DOHH2 (cell line): ENCODE results near the gene XYLT2.

Source experiments
- H3F3A ChIP-seq: fragments of 200-600 bp; sonication (generic), shearing (Covaris generic); 2 replicates; pipeline ENCODE4 v1.6.0; 2016; ENCODE audit warnings: antibody characterized with exemption, mild to moderate bottlenecking; ENCODE audit not compliant: control insufficient read depth, insufficient read depth
- H3K27ac ChIP-seq: fragments of 200-600 bp; sonication (generic); 2 replicates; pipeline ENCODE4 v1.5.1; 2014; ENCODE audit warnings: low read depth, mild to moderate bottlenecking, low read length, moderate library complexity
- H3K27me3 ChIP-seq: fragments of 200-600 bp; sonication (generic); 2 replicates; pipeline ENCODE4 v1.6.1; 2014; ENCODE audit warnings: mild to moderate bottlenecking, low read length, mixed read lengths; ENCODE audit not compliant: control insufficient read depth
- H3K36me3 ChIP-seq: fragments of 200-600 bp; sonication (generic); 2 replicates; pipeline ENCODE4 v1.6.1; 2014; ENCODE audit warnings: mild to moderate bottlenecking, low read length, moderate library complexity, mixed read lengths; ENCODE audit not compliant: control insufficient read depth
- H3K4me1 ChIP-seq: fragments of 200-600 bp; sonication (generic); 2 replicates; pipeline ENCODE4 v1.6.1; 2014; ENCODE audit warnings: mild to moderate bottlenecking, low read length, mixed read lengths; ENCODE audit not compliant: control insufficient read depth
- H3K4me2 ChIP-seq: fragments of 200-600 bp; sonication (generic); 2 replicates; pipeline ENCODE4 v1.6.0; 2014; ENCODE audit warnings: mild to moderate bottlenecking, low read length, moderate library complexity
- H3K4me3 ChIP-seq: fragments of 200-600 bp; sonication (generic); 2 replicates; pipeline ENCODE4 v1.5.1; 2014; ENCODE audit warnings: mild to moderate bottlenecking, low read length, mixed read lengths
- H3K79me2 ChIP-seq: fragments of 200-600 bp; sonication (generic); 2 replicates; pipeline ENCODE4 v1.6.1; 2014; ENCODE audit warnings: mild to moderate bottlenecking, low read length, mixed read lengths; ENCODE audit not compliant: control insufficient read depth
- H3K9me2 ChIP-seq: fragments of 200-600 bp; sonication (generic); replicated peaks from 2 replicates; pipeline ENCODE4 v1.6.1; 2014; ENCODE audit warnings: mild to moderate bottlenecking, low read length, mixed read lengths; ENCODE audit not compliant: control insufficient read depth
- H3K9me3 ChIP-seq: fragments of 200-600 bp; sonication (generic); 2 replicates; pipeline ENCODE4 v1.6.1; 2014; ENCODE audit warnings: antibody characterized with exemption, low read length, mixed read lengths; ENCODE audit not compliant: control insufficient read depth, insufficient read depth
- H4K20me1 ChIP-seq: fragments of 200-600 bp; sonication (generic); 2 replicates; pipeline ENCODE4 v1.6.0; 2014; ENCODE audit warnings: low read depth, mild to moderate bottlenecking, antibody characterized with exemption, low read length, moderate library complexity; ENCODE audit not compliant: control insufficient read depth, insufficient read depth
- CTCF ChIP-seq: fragments of 200-600 bp; sonication (generic); IDR thresholded peaks from one replicate; pipeline ENCODE4 v1.5.1; 2014; ENCODE audit warnings: antibody characterized with exemption, mild to moderate bottlenecking, low read depth, low read length; ENCODE audit not compliant: poor library complexity, severe bottlenecking
- EZH2phosphoT487 ChIP-seq: fragments of 200-600 bp; sonication (generic); IDR thresholded peaks from 2 replicates; pipeline ENCODE4 v1.6.1; 2017; ENCODE audit warnings: borderline replicate concordance, mild to moderate bottlenecking, antibody characterized with exemption, low read length, moderate library complexity, mixed read lengths

The XYLT2 gene

GRCh38 chr17:50365649-50366393 is 19.9 kb downstream of the XYLT2 start:
- H3F3A ChIP-seq: peaks cover 4% of the 10 kb centered on the region
- H3K4me1 ChIP-seq: no peaks in the 10 kb centered on the region
- H3K4me3 ChIP-seq: no peak overlapping the region
- peaks cover 62% of the 10 kb centered on the region for H3K36me3 ChIP-seq
- H4K20me1 ChIP-seq: no peaks in the 10 kb centered on the region
- no peaks in the 10 kb centered on the region for H3K27me3 ChIP-seq
- no peak overlapping the region for H3K4me2 ChIP-seq
- no peak overlapping the region for H3K27ac ChIP-seq
- peaks cover 5% of the 10 kb centered on the region for H3K79me2 ChIP-seq
- H3K9me3 ChIP-seq: no peaks in the 10 kb centered on the region
- H3K9me2 ChIP-seq: no peaks in the 10 kb centered on the region
- TF ChIP-seq CTCF: no peak
- TF ChIP-seq EZH2phosphoT487: no peak

- H3K4me2 ChIP-seq: no peak overlapping the region
- H3K4me1 ChIP-seq: peaks cover 13% of the 10 kb centered on the region
- H3K9me3 ChIP-seq: no peaks in the 10 kb centered on the region
- H3K9me2 ChIP-seq: no peaks in the 10 kb centered on the region
- H3K4me3 ChIP-seq: no peak overlapping the region
- H3K27me3 ChIP-seq: no peaks in the 10 kb centered on the region
- no peak for TF ChIP-seq EZH2phosphoT487
- TF ChIP-seq CTCF: no peak
- H3K36me3 ChIP-seq: peaks cover 65% of the 10 kb centered on the region
- H4K20me1 ChIP-seq: no peaks in the 10 kb centered on the region
- peaks cover 2% of the 10 kb centered on the region for H3F3A ChIP-seq
- H3K79me2 ChIP-seq: peaks cover 21% of the 10 kb centered on the region
- H3K27ac ChIP-seq: no peak overlapping the region
Measured at GRCh38 chr17:50367401-50367800, 21.5 kb downstream of the XYLT2 start.

DNA sequence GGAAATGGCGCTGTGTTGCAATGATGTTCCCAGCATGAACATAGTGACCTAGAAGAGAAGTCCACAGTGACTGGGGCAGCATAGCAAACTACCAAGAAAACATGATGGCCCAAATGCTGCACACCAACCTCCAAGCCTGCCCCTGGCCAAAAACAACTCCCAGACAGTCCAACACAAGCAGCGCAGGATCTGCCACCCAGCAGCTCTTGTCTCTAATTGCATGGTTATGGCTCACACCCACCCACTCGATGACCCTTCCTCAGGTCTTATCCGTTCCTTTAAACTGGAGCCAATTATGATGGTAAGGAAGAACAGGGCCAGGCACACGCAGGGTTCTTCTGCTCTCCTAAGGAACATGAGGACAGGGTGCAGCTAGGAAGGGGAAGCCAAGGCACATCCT is 24.1 kb downstream of the XYLT2 start:
- no peak for TF ChIP-seq CTCF
- no peak for TF ChIP-seq EZH2phosphoT487
- H3K79me2 ChIP-seq: peaks cover 36% of the 10 kb centered on the region
- H3K36me3 ChIP-seq: peaks cover 75% of the 10 kb centered on the region
- H3K4me3 ChIP-seq: no peak overlapping the region
- no peaks in the 10 kb centered on the region for H3K9me3 ChIP-seq
- no peaks in the 10 kb centered on the region for H3K9me2 ChIP-seq
- peaks cover 21% of the 10 kb centered on the region for H3K4me1 ChIP-seq
- H3K27ac ChIP-seq: no peak overlapping the region
- H4K20me1 ChIP-seq: no peaks in the 10 kb centered on the region
- H3K27me3 ChIP-seq: no peaks in the 10 kb centered on the region
- no peaks in the 10 kb centered on the region for H3F3A ChIP-seq
- H3K4me2 ChIP-seq: no peak overlapping the region
